Left lung (tissue), 10 donors: ENCODE data around the gene GOSR2. TPM values are rescaled to one million over a fixed set of nuclear protein-coding genes. Genes with fewer than 3 reads are reported as not detected.

Experiments used
- ATAC-seq: fragments of 200-7000 bp; cut with Tn5 transposase; one replicate; pipeline ENCODE4 v1.9.1; 2020; ENCODE audit warnings: moderate library complexity
- DNase-seq, 4 donors: peaks; one replicate each; pipeline ENCODE4 v3.0.0-alpha.2; 2013 to 2020
- H3K27ac ChIP-seq, 2 donors: fragments of 200-600 bp; sonication (generic) in 1 of 2; one replicate each; pipeline versions ENCODE4 v1.5.0 to v1.8.0; 2020 to 2021
- H3K27me3 ChIP-seq, 2 donors: fragments of 200-600 bp; sonication (generic) in 1 of 2; one replicate each; pipeline versions ENCODE4 v1.5.0 to v1.8.0; 2020 to 2021
- H3K36me3 ChIP-seq, 2 donors: fragments of 200-600 bp; sonication (generic) in 1 of 2; one replicate each; pipeline versions ENCODE4 v1.5.0 to v1.8.0; 2020 to 2021
- H3K4me1 ChIP-seq, 2 donors: fragments of 200-600 bp; one replicate each; pipeline ENCODE4 v1.8.0; 2021
- H3K4me3 ChIP-seq, 2 donors: fragments of 200-600 bp; sonication (generic) in 1 of 2; one replicate each; pipeline versions ENCODE4 v1.5.0 to v1.8.0; 2020 to 2021; ENCODE audit warnings: mild to moderate bottlenecking in 1 of 2
- H3K9me3 ChIP-seq, 2 donors: fragments of 200-600 bp; sonication (generic) in 1 of 2; one replicate each; pipeline versions ENCODE4 v1.5.0 to v1.8.0; 2020 to 2021
- intact Hi-C, 2 donors: fragments of 100-400 bp; cut with DNase I; formaldehyde crosslinking; loops; one replicate each; pipeline versions ENCODE4 v1.11.2 to v1.14.2; 2022
- polyA plus RNA-seq, 6 donors: library from polyadenylated mRNA; unstranded; fragments of 120-200 nt; gene quantifications; one replicate each; pipeline ENCODE4 v1.2.1, GENCODE V29; 2013; ENCODE audit not compliant: insufficient read length in 6 of 6
- total RNA-seq, 2 donors: library from RNA; stranded (reverse); fragmentation: NEBNext Ultra II Directional; extraction: Animal tissue kit (Norgen Biotek cat#: 25700); gene quantifications; one replicate each; pipeline ENCODE4 v1.2.1, GENCODE V29; 2021
- TF ChIP-seq, protein P1 (sequence below), 2 donors: fragments of 200-600 bp; sonication (generic) in 1 of 2; IDR thresholded peaks; one replicate each; pipeline versions ENCODE4 v1.5.0 to v1.8.0; 2021; ENCODE audit warnings: antibody characterized with exemption in 2 of 2
- donor health status: DM: no; HTN: yes; CAD: no.
- donor health status: DM: no; HTN: no; CAD: no.

GOSR2 gene
- total and polyA plus RNA-seq, 8 donors: 42.5 to 67.4 (median 47.6) TPM

- no peak for ATAC-seq
- Histone ChIP-seq H3K4me1 (peaks cover 8 to 53% of the 10 kb centered on the region in 2 donors), H3K4me3 (no peak overlapping the region), H3K36me3 (peaks cover 0 to 53% of the 10 kb centered on the region in 2 donors), H3K27me3 (no peaks in the 10 kb centered on the region), H3K9me3 (no peaks in the 10 kb centered on the region), H3K27ac (peak overlapping the region in 1 of 2 donors; percentile 37)
- DNase-seq: no peak
- intact Hi-C loops: no loop called here
- TF ChIP-seq, protein P1, sequence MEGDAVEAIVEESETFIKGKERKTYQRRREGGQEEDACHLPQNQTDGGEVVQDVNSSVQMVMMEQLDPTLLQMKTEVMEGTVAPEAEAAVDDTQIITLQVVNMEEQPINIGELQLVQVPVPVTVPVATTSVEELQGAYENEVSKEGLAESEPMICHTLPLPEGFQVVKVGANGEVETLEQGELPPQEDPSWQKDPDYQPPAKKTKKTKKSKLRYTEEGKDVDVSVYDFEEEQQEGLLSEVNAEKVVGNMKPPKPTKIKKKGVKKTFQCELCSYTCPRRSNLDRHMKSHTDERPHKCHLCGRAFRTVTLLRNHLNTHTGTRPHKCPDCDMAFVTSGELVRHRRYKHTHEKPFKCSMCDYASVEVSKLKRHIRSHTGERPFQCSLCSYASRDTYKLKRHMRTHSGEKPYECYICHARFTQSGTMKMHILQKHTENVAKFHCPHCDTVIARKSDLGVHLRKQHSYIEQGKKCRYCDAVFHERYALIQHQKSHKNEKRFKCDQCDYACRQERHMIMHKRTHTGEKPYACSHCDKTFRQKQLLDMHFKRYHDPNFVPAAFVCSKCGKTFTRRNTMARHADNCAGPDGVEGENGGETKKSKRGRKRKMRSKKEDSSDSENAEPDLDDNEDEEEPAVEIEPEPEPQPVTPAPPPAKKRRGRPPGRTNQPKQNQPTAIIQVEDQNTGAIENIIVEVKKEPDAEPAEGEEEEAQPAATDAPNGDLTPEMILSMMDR (IDR thresholded peaks at IDR 0.05): no peak
These were observed 5.7 kb downstream of the GOSR2 start for GRCh38 chr17:46928467-46929261.

DNA sequence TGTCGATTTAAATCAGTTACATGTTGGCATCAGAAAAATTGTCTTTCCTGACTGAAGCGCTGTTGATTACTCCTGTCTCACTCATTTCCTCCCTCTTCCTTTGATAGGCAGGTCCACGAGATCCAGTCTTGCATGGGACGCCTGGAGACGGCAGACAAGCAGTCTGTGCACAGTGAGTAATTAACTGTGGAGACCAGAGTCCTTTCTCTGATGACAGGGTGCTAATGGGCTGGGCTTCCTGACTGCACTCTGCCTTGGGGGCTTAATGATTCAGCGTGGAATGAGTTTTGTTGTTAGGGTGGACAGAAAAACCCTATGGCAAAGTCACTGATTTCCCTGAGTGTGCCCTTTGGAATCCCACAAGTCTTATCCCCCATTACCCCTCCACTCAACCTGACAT lies 6.5 kb downstream of the GOSR2 start:
- H3K27me3 ChIP-seq: no peaks in the 10 kb centered on the region
- no peaks in the 10 kb centered on the region for H3K9me3 ChIP-seq
- H3K4me1 ChIP-seq: peaks cover under 1 to 45% of the 10 kb centered on the region in 2 donors
- intact Hi-C loops: no loop called here
- no peak for ATAC-seq
- DNase-seq: no peak
- H3K27ac ChIP-seq: peak overlapping the region in 1 of 2 donors; percentile 39
- TF ChIP-seq, protein P1 (IDR thresholded peaks at IDR 0.05): no peak
- peaks cover 0 to 61% of the 10 kb centered on the region in 2 donors for H3K36me3 ChIP-seq
- H3K4me3 ChIP-seq: no peak overlapping the region

GRCh38 chr17:46930051-46930450 lies 7.1 kb downstream of the GOSR2 start:
- Histone ChIP-seq H3K27me3 (no peaks in the 10 kb centered on the region), H3K27ac (peak overlapping the region in 1 of 2 donors; percentile 39), H3K9me3 (no peaks in the 10 kb centered on the region), H3K4me3 (no peak overlapping the region), H3K4me1 (peaks cover 0 to 39% of the 10 kb centered on the region in 2 donors), H3K36me3 (peaks cover 0 to 67% of the 10 kb centered on the region in 2 donors)
- ATAC-seq (no peak), DNase-seq (no peak)
- TF ChIP-seq, protein P1 (IDR thresholded peaks at IDR 0.05): no peak
- intact Hi-C loops: loop anchor here in 1 of 2 donors (10.0 kb wide), 1 partner anchor 85 kb away; no protein-coding TSS in a partner anchor

DNA sequence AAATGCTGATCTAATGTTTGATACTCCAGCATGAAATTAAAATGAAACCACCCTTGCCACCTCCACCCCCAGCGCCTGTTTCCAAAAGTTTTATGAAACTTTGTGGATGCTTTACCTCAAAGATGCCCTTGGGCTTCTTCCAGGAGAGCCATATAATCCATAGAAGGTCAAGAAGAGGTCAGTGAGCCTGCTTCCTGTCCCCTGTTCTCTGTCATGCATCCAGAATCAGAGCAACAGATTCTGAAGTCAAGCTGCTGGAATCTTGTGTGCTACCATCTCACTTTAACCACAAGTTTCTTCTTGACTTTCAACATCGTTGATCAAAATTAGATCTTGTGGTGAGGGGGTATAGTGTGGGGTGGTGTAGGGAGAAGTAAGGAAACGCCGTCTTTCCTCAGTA lies 8.6 kb downstream of the GOSR2 start:
- Histone ChIP-seq H3K27ac (no peak overlapping the region), H3K4me1 (peaks cover 0 to 24% of the 10 kb centered on the region in 2 donors), H3K27me3 (no peaks in the 10 kb centered on the region), H3K9me3 (no peaks in the 10 kb centered on the region), H3K36me3 (peaks cover 0 to 83% of the 10 kb centered on the region in 2 donors), H3K4me3 (no peak overlapping the region)
- ATAC-seq (no peak), DNase-seq (no peak)
- intact Hi-C loops: loop anchor here in 1 of 2 donors (10.0 kb wide), 1 partner anchor 87 kb away; no protein-coding TSS in a partner anchor
- TF ChIP-seq, protein P1 (IDR thresholded peaks at IDR 0.05): no peak

- no peak for ATAC-seq
- intact Hi-C loops: loop anchor here in 1 of 2 donors (10.0 kb wide), 1 partner anchor 91 kb away; no protein-coding TSS in a partner anchor
These were observed 12.8 kb downstream of the GOSR2 start for GRCh38 chr17:46935658-46936266.

More at GRCh38 chr17:46935658-46936266, 12.8 kb downstream of the GOSR2 start:
- no peaks in the 10 kb centered on the region for H3K9me3 ChIP-seq
- H3K27ac ChIP-seq: peak overlapping the region in 1 of 2 donors; percentile 15
- H3K4me1 ChIP-seq: no peaks in the 10 kb centered on the region
- TF ChIP-seq, protein P1 (IDR thresholded peaks at IDR 0.05): no peak
- H3K4me3 ChIP-seq: no peak overlapping the region
- DNase-seq: no peak
- H3K36me3 ChIP-seq: peaks cover 0 to 100% of the 10 kb centered on the region in 2 donors
- no peaks in the 10 kb centered on the region for H3K27me3 ChIP-seq
